Measurements from ENCODE around the gene SYN1. TPM values are rescaled to one million over a fixed set of nuclear protein-coding genes. Genes with fewer than 3 reads are reported as not detected.

SYN1 gene
- total and polyA plus RNA-seq, 12 donors, result 0.12 to 16.5 (median 3.8) TPM; not detected in 1

GRCh38 chrX:47577424-47577823 lies 42.2 kb downstream of the SYN1 start:
- no peaks in the 10 kb centered on the region for H3K27me3 ChIP-seq
- no peak for DNase-seq
- WGBS, 4 donors, result 32 to 67% (median 59%) methylated on average over 5 to 9 of the region's 9 CpGs
- peaks cover 0 to 5% of the 10 kb centered on the region in 2 donors for H3K4me1 ChIP-seq (replicated peaks in 1 of 2)
- H3K36me3 ChIP-seq (replicated peaks in 1 of 2), result no peaks in the 10 kb centered on the region
- peak overlapping the region in 1 of 5 donors; percentile 11 for H3K27ac ChIP-seq
- no peak overlapping the region for H3K4me3 ChIP-seq
- no peaks in the 10 kb centered on the region for H3K9me3 ChIP-seq (replicated peaks in 1 of 3)
- TF ChIP-seq POLR2A (IDR thresholded peaks at IDR 0.05) (no peak), CTCF (IDR thresholded peaks at IDR 0.05) (no peak)
- intact Hi-C loops (cut with DNase I), result no loop called here

- DNase-seq, result peak in 1 of 7 donors; percentile 39
- TF ChIP-seq CTCF (IDR thresholded peaks at IDR 0.05) (no peak), POLR2A (IDR thresholded peaks at IDR 0.05) (no peak)
- no peaks in the 10 kb centered on the region for H3K27me3 ChIP-seq
- H3K4me3 ChIP-seq, result no peak overlapping the region
- H3K36me3 ChIP-seq (replicated peaks in 1 of 2), result peaks cover 0 to 6% of the 10 kb centered on the region in 2 donors
- peaks cover 0 to 5% of the 10 kb centered on the region in 2 donors for H3K4me1 ChIP-seq (replicated peaks in 1 of 2)
- H3K27ac ChIP-seq, result no peak overlapping the region
- no peaks in the 10 kb centered on the region for H3K9me3 ChIP-seq (replicated peaks in 1 of 3)
- intact Hi-C loops (cut with DNase I), result no loop called here
- 89 to 96% (median 92%) methylated on average over 8 to 20 of the region's 20 CpGs for WGBS, 4 donors
Observed at GRCh38 chrX:47576021-47576898, 43.4 kb downstream of the SYN1 start.

- H3K9me3 ChIP-seq (replicated peaks in 1 of 3), result no peaks in the 10 kb centered on the region
- peak in 1 of 7 donors; percentile 46 for DNase-seq
- peak overlapping the region in 2 of 5 donors; percentile 56 to 80 for H3K27ac ChIP-seq
- H3K4me1 ChIP-seq (replicated peaks in 1 of 2), result peaks cover 0 to 5% of the 10 kb centered on the region in 2 donors
- no peak for TF ChIP-seq CTCF (IDR thresholded peaks at IDR 0.05)
- no peak for TF ChIP-seq POLR2A (IDR thresholded peaks at IDR 0.05)
- H3K4me3 ChIP-seq, result peak overlapping the region in 1 of 4 donors; percentile 2
- intact Hi-C loops (cut with DNase I), result no loop called here
- no peaks in the 10 kb centered on the region for H3K27me3 ChIP-seq
- H3K36me3 ChIP-seq (replicated peaks in 1 of 2), result peaks cover 0 to 12% of the 10 kb centered on the region in 2 donors
- WGBS, 4 donors, result 49 to 60% (median 59%) methylated on average over 11 to 27 of the region's 27 CpGs; no CpG with 5 or more reads in 1 of the 4 donors
Observed at GRCh38 chrX:47574547-47575301, 44.9 kb downstream of the SYN1 start.

- no peak for TF ChIP-seq POLR2A (IDR thresholded peaks at IDR 0.05)
- TF ChIP-seq CTCF (IDR thresholded peaks at IDR 0.05), result no peak
- Histone ChIP-seq H3K36me3 (replicated peaks in 1 of 2) (peaks cover 0 to 18% of the 10 kb centered on the region in 2 donors), H3K9me3 (replicated peaks in 1 of 3) (no peaks in the 10 kb centered on the region), H3K4me3 (peak overlapping the region in 1 of 4 donors; percentile 2), H3K27me3 (no peaks in the 10 kb centered on the region), H3K27ac (peak overlapping the region in 2 of 5 donors; percentile 56 to 80), H3K4me1 (replicated peaks in 1 of 2) (peaks cover 0 to 5% of the 10 kb centered on the region in 2 donors)
- DNase-seq, result peak in 1 of 7 donors; percentile 21
- intact Hi-C loops (cut with DNase I), result no loop called here
- WGBS, 4 donors, result 10 to 37% methylated on average over 34 to 36 of the region's 41 CpGs; no CpG with 5 or more reads in 2 of the 4 donors
Observed at GRCh38 chrX:47574076-47574546, 45.5 kb downstream of the SYN1 start.
